CD14-positive monocyte (primary cell): ENCODE measurements around the gene SCCPDH. TPM values are rescaled to one million over a fixed set of nuclear protein-coding genes. Genes with fewer than 3 reads are reported as not detected.

Experiments
- DNase-seq, 3 donors: peaks; one replicate each; pipeline ENCODE4 v3.0.0-alpha.2; 2011 to 2022
- H2AFZ ChIP-seq: 2 replicates; pipeline ENCODE4 v1.6.0; 2012; ENCODE audit warnings: mild to moderate bottlenecking, low read depth, low read length, inconsistent platforms; ENCODE audit not compliant: insufficient read depth, poor library complexity, severe bottlenecking
- H3K27ac ChIP-seq, 2 donors: 1 replicate in 1 of 2; 2 replicates in 1 of 2; pipeline ENCODE4 v1.5.1; 2012 to 2013; ENCODE audit warnings: low read length in 2 of 2, control low read depth in 1 of 2, inconsistent platforms in 1 of 2, low read depth in 1 of 2, mild to moderate bottlenecking in 1 of 2
- H3K27me3 ChIP-seq, 2 donors: one replicate each; pipeline versions ENCODE4 v1.6.0 to v1.6.1; 2011 to 2013; ENCODE audit warnings: low read length in 2 of 2; ENCODE audit not compliant: control insufficient read depth in 2 of 2, insufficient read depth in 2 of 2
- H3K36me3 ChIP-seq, 2 donors: replicated peaks in 1 of 2; 1 replicate in 1 of 2; 2 replicates in 1 of 2; pipeline versions ENCODE4 v1.5.1 to v1.6.1; 2012 to 2013; ENCODE audit warnings: low read length in 2 of 2, control low read depth in 1 of 2, inconsistent platforms in 1 of 2, mild to moderate bottlenecking in 1 of 2; ENCODE audit not compliant: insufficient read depth in 2 of 2, control insufficient read depth in 1 of 2
- H3K4me1 ChIP-seq, 2 donors: 1 replicate in 1 of 2; 2 replicates in 1 of 2; pipeline versions ENCODE4 v1.5.1 to v1.6.1; 2012 to 2013; ENCODE audit warnings: low read length in 2 of 2, control low read depth in 1 of 2, inconsistent platforms in 1 of 2, mild to moderate bottlenecking in 1 of 2, moderate library complexity in 1 of 2; ENCODE audit not compliant: insufficient read depth in 2 of 2, control insufficient read depth in 1 of 2
- H3K4me2 ChIP-seq: replicated peaks from 2 replicates; pipeline ENCODE3; 2012; ENCODE audit warnings: low read length, moderate library complexity, mild to moderate bottlenecking; ENCODE audit not compliant: poor library complexity, severe bottlenecking; ENCODE audit errors: extremely low read depth
- H3K4me3 ChIP-seq, 3 experiments: fragments of 200-600 bp in 1 of 3; sonication (generic) in 1 of 3; replicated peaks in 1 of 3; 1 replicate in 2 of 3; 2 replicates in 1 of 3; pipeline ENCODE4 v1.5.1; 2011 to 2013; ENCODE audit warnings: low read length in 3 of 3, mild to moderate bottlenecking in 3 of 3, control low read depth in 2 of 3, low read depth in 2 of 3, inconsistent platforms in 1 of 3, moderate library complexity in 1 of 3
- H3K79me2 ChIP-seq: 2 replicates; pipeline ENCODE4 v1.6.0; 2012; ENCODE audit warnings: mild to moderate bottlenecking, control low read depth, inconsistent platforms, low read length, moderate library complexity; ENCODE audit not compliant: insufficient read depth
- H3K9ac ChIP-seq: 2 replicates; pipeline ENCODE4 v1.6.0; 2017; ENCODE audit warnings: low read length, mild to moderate bottlenecking; ENCODE audit not compliant: insufficient read depth, poor library complexity, severe bottlenecking
- H3K9me3 ChIP-seq, 2 donors: replicated peaks in 1 of 2; 1 replicate in 1 of 2; 2 replicates in 1 of 2; pipeline versions ENCODE4 v1.5.1 to v1.6.1; 2012 to 2013; ENCODE audit warnings: low read length in 2 of 2, control low read depth in 1 of 2; ENCODE audit not compliant: control insufficient read depth in 1 of 2, insufficient read depth in 1 of 2
- H4K20me1 ChIP-seq: 2 replicates; pipeline ENCODE4 v1.6.0; 2012; ENCODE audit warnings: mild to moderate bottlenecking, low read length, control low read depth, moderate library complexity; ENCODE audit not compliant: insufficient read depth
- H3K27ac Mint-ChIP-seq, 7 donors: one replicate each; pipeline ENCODE4 v1.8.0; 2020; ENCODE audit warnings: mild to moderate bottlenecking in 7 of 7, mixed read lengths in 7 of 7, moderate library complexity in 6 of 7, inconsistent platforms in 2 of 7
- H3K27me3 Mint-ChIP-seq, 3 donors: one replicate each; pipeline ENCODE4 v1.8.0; 2021 to 2022; ENCODE audit warnings: low read depth in 3 of 3, mild to moderate bottlenecking in 3 of 3, mixed read lengths in 3 of 3, moderate library complexity in 3 of 3, inconsistent platforms in 1 of 3
- H3K36me3 Mint-ChIP-seq, 2 donors: one replicate each; pipeline ENCODE4 v1.8.0; 2020; ENCODE audit warnings: mixed read lengths in 2 of 2, inconsistent platforms in 1 of 2, mild to moderate bottlenecking in 1 of 2
- H3K4me1 Mint-ChIP-seq: one replicate; pipeline ENCODE4 v1.8.0; 2020; ENCODE audit warnings: mild to moderate bottlenecking, mixed read lengths
- H3K4me3 Mint-ChIP-seq, 2 donors: one replicate each; pipeline ENCODE4 v1.8.0; 2020; ENCODE audit warnings: mild to moderate bottlenecking in 2 of 2, mixed read lengths in 2 of 2, moderate library complexity in 1 of 2
- H3K9me3 Mint-ChIP-seq, 7 donors: one replicate each; pipeline ENCODE4 v1.8.0; 2020 to 2022; ENCODE audit warnings: mixed read lengths in 7 of 7, mild to moderate bottlenecking in 6 of 7, moderate library complexity in 6 of 7, inconsistent platforms in 2 of 7
- WGBS: methylation state at CpG from one replicate; pipeline ENCODE4 v1.1.5; 2013; ENCODE audit warnings: missing lambda C conversion rate; ENCODE audit not compliant: insufficient coverage; 5-methylcytosine and 5-hydroxymethylcytosine counted together
- intact Hi-C, 2 donors: fragments of 100-400 bp; cut with micrococcal nuclease; formaldehyde crosslinking; loops; one replicate each; pipeline versions ENCODE4 v1.15.0 to v1.15.1; 2023
- polyA plus RNA-seq, 3 donors: library from polyadenylated mRNA; depleted of rRNA in 1 of 3; unstranded in 2 of 3; stranded (reverse) in 1 of 3; fragments of 300-500 nt in 2 of 3; fragments of >200 nt in 1 of 3; fragmentation: Illumina TruSeq in 2 of 3; gene quantifications; 1 replicate in 2 of 3; 2 replicates in 1 of 3; pipeline ENCODE4 v1.2.3, GENCODE V29; 2012 to 2021
- TF ChIP-seq, protein P1 (sequence below): fragments of 200-600 bp; IDR thresholded peaks from one replicate; pipeline ENCODE4 v1.8.0; 2022; ENCODE audit warnings: antibody characterized with exemption, mild to moderate bottlenecking

Gene SCCPDH
- polyA plus RNA-seq, 3 donors = 7.3 to 25.3 (median 22.7) TPM

DNA sequence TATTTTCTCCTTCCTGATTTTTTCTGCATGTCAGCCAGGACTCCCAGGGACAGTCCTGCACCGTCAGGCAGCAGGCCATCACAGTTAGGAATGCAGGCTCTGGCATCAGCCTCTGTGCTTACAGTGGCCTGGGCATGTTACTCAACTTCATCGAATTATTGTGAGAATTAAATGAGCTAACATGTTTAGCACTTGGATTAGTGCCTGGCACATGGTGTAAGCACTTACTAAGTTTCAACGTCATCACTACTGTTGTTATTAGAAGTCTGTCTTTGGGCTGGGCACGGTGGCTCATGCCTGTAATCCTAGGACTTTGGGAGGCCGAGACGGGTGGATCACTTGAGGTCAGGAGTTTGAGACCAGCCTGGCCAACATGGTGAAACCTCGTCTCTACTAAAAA, 45.1 kb downstream of the SCCPDH start:
- intact Hi-C loops = no loop called here
- WGBS = 95% methylated on average over 4 of the region's 7 CpGs
- Histone ChIP-seq H3K9ac (no peak overlapping the region), H3K4me2 (no peak overlapping the region), H3K79me2 (no peaks in the 10 kb centered on the region), H2AFZ (no peak overlapping the region), H3K27ac (no peak overlapping the region), H3K27me3 (no peaks in the 10 kb centered on the region), H3K4me3 (no peak overlapping the region), H3K4me1 (no peaks in the 10 kb centered on the region), H3K36me3 (peaks cover 62 to 94% of the 10 kb centered on the region in 2 donors), H3K9me3 (no peaks in the 10 kb centered on the region), H4K20me1 (no peaks in the 10 kb centered on the region)
- Mint-ChIP-seq H3K36me3 (peaks cover 69 to 85% of the 10 kb centered on the region in 2 donors), H3K9me3 (peaks cover 0 to 6% (median 0%) of the 10 kb centered on the region in 7 donors), H3K27ac (peak overlapping the region in 2 of 7 donors; percentile 65 to 83), H3K4me3 (no peak overlapping the region), H3K4me1 (no peaks in the 10 kb centered on the region), H3K27me3 (no peaks in the 10 kb centered on the region)
- TF ChIP-seq, protein P1, sequence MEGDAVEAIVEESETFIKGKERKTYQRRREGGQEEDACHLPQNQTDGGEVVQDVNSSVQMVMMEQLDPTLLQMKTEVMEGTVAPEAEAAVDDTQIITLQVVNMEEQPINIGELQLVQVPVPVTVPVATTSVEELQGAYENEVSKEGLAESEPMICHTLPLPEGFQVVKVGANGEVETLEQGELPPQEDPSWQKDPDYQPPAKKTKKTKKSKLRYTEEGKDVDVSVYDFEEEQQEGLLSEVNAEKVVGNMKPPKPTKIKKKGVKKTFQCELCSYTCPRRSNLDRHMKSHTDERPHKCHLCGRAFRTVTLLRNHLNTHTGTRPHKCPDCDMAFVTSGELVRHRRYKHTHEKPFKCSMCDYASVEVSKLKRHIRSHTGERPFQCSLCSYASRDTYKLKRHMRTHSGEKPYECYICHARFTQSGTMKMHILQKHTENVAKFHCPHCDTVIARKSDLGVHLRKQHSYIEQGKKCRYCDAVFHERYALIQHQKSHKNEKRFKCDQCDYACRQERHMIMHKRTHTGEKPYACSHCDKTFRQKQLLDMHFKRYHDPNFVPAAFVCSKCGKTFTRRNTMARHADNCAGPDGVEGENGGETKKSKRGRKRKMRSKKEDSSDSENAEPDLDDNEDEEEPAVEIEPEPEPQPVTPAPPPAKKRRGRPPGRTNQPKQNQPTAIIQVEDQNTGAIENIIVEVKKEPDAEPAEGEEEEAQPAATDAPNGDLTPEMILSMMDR = no peak
- DNase-seq = no peak

DNA sequence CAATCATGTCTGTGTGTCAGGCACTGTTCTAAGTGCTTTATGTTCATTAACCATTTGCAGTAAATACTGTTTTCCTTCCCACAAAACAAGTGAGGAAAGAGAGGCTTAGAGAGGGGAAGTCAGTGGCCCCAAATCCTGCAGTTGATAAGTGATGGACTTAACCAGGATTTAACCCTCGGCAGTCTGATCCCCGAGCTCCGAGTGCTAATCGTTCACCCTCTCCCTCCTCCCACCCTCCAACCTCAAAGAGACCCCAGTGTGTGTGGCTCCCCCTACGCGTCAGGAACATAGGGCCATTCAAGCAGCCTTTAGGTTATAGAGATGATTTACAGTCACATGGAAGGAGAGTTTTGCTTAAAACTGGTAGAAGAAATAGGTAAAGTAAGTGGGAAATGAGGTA, 47.2 kb downstream of the SCCPDH start:
- no peaks in the 10 kb centered on the region for H3K9me3 ChIP-seq
- H3K27me3 ChIP-seq = no peaks in the 10 kb centered on the region
- Mint-ChIP-seq H3K9me3 (peaks cover 0 to 6% (median 0%) of the 10 kb centered on the region in 7 donors), H3K4me1 (no peaks in the 10 kb centered on the region), H3K27ac (peak overlapping the region in 1 of 7 donors; percentile 25), H3K4me3 (no peak overlapping the region), H3K36me3 (peaks cover 74 to 86% of the 10 kb centered on the region in 2 donors), H3K27me3 (no peaks in the 10 kb centered on the region)
- H3K9ac ChIP-seq = no peak overlapping the region
- TF ChIP-seq, protein P1 = no peak
- WGBS = no CpG with 5 or more reads among the region's 6 CpGs
- no peak overlapping the region for H3K27ac ChIP-seq
- intact Hi-C loops = no loop called here
- H3K4me1 ChIP-seq = no peaks in the 10 kb centered on the region
- no peak overlapping the region for H3K4me2 ChIP-seq
- peaks cover 62 to 94% of the 10 kb centered on the region in 2 donors for H3K36me3 ChIP-seq
- no peaks in the 10 kb centered on the region for H4K20me1 ChIP-seq
- H2AFZ ChIP-seq = no peak overlapping the region
- H3K4me3 ChIP-seq = no peak overlapping the region
- no peak for DNase-seq
- no peaks in the 10 kb centered on the region for H3K79me2 ChIP-seq
